ENCODE measurements around the gene DPP6.
"Not testable (repeated sequence)": the region's sequence is repeated elsewhere in the genome, so short reads cannot be mapped to it uniquely, and the experiment has no call there.

DPP6 gene

DNA sequence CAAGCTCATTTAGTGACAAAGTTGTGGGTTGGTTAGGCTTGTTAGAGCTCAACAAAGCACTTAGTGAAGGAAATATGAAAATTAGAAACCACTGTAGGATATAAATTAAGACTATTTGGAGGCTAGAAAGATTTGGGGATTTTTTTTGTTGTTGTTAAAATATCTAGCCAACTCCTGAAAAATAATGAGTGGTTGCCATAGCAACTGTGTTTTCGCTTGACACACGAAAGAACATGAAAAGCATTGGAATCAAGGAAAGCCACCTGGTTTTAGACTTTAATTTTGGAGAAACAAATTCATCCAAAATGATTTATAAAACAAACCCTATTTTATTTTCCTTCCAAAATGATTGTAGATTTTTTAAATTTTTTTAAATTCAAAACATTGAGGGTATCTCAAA is 26.3 kb downstream of the DPP6 start:
- DNase-seq = not testable (repeated sequence)

DNA sequence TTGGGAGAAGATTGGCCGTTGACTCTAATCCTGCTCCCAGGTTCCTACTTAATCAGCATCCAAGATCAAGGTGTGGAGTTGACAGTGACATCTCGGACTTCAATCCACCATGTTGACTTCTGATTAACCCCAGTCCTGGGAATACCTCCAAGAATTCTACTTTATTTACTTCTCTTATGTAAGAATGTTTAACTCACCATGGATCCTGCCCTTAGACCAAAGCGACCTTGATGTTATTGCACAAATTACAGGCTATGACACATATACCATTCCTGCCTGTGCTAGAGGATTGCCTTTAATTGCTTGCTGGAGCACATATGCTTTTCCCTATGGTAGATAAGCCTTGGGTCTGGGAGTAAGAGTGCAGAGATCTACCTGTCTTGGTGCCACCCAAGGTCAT is 28.1 kb downstream of the DPP6 start:
- not testable (repeated sequence) for DNase-seq

DNA sequence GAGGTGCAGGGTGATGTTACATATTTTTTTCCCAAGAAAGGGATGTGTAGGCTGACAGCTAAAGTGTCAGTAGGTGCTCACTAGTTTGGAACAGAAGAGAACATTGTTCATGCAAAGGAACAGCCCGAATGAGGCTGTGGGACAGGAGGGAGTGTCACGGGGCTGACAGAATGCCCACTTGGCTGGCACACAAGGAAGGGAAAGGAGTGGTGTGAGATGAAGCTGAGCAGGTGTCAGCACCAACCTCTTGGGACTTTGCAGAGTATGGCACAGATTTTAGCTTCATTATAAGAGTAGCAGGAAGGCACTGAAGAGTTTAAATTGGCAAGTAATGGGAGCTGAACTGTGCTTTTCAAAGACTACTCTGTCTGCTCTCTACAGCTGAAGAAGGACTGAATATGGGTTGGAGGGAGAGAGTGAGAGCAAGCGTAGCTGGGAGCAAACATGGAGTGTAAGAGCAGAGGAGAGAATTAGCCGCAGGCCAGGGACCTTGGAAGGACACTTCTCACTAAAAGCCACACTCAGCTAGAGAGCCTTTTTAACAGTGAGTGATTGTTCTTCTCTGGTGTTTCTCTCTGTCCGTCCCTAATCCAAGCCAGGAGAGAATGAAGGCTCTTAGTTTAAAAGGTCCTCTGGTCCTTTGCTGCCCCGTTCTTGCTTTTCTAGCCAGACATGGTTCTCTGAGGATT is 35.0 kb downstream of the DPP6 start:
- DNase-seq = not testable (repeated sequence)

DNA sequence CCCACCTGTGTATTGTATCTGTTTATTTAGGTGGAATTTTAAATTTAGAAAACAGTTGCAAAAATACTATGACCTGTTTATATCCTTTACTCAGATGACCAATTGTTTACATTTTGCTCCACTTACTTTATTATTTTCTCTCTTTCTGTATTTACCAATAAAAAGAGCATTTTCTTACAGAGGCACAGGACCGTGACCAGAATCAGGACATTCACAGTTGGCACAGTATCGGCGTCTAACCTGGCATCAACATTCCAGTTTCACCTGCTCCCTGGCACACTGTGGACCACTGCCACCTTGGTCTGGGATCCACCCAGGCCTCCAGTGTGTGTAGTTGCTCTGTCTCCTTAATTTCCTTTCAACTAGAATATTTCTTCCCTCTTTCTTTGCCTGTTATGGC is 39.9 kb downstream of the DPP6 start:
- not testable (repeated sequence) for DNase-seq

DNA sequence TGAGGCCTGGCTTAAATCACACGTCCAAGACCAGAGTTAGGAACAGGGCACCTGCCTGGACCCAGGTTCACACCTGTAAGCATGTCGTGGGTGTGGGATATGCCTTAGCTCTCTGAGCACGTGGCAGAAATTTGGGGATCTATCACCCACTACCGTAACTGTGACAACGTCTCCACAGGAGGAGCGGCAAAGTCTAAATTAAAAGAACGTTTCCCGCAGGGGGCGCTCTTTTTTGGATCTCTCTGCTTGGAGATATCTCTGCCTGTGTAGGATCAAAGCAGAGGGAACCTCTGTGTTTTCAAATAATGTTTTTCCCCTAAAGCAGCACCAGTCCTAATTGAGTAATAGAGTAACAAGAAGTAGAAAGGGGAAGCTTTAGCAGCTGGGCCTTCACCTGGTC is 43.0 kb downstream of the DPP6 start:
- DNase-seq = not testable (repeated sequence)

DNA sequence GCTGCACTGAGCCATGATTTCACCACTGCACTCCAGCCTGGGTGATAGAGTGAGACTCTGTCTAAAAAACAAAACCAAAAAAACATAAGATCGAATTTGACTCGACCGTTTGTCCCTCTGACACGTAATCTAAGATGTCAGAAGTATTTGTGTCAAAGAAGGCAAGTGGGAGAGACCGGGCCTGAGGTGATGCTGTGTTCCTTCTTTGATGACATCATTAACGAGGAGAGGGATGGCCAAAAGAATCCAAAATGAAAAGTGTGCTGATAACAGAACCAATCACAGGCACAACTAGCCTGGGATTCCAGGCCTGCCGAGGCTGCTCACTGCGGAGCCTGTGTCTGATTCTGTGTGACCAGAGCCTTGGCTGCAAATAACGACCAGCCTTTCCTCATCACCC is 52.9 kb downstream of the DPP6 start:
- DNase-seq = not testable (repeated sequence)

DNA sequence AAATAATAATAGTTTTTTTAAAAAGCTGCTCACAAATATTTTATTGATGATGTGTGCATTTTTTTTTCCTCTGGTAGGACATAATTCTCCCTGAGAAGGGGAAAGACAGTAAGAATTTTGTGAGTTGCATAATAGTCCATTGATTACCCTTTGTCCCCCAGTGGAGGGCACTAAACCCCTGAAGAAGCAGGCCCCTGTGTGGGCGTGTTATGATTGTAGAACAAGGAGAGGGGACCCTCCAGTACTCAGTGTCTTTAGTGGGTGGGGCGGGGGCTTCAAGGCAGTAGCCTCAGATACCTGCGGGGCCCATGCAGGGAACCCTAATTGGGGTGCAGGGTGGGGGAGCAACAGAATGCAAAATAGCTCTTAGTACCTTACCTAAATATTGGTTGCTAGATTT is 57.4 kb downstream of the DPP6 start:
- not testable (repeated sequence) for DNase-seq

DNA sequence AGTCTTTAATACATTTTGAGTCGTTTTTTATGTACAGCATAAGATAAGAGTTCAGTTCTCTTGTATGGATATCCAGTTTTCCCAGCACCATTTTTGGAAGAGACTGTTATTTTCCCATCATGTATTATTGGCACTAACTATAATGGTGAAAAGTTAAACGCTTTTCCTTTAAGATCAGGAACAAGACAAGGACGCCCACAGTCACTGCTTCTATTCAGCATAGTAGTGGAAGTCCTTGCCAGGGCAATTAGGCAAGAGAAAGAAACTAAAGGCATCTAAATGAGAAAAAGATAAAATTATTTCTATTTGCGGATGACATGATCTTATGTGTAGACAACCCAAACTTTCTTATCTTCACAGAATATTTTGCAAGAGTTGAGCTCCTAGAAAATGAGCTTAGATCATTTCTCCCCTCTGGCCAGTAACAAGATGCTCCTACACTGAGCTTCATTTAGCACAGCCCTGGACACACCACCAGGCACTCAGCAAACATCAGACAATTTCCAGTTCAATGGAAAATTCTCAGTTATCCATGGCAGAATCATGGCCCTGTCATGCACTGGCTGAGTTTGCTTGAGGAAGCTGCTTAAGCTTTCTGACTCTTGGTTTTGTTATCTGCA is 61.6 kb downstream of the DPP6 start:
- not testable (repeated sequence) for DNase-seq

DNA sequence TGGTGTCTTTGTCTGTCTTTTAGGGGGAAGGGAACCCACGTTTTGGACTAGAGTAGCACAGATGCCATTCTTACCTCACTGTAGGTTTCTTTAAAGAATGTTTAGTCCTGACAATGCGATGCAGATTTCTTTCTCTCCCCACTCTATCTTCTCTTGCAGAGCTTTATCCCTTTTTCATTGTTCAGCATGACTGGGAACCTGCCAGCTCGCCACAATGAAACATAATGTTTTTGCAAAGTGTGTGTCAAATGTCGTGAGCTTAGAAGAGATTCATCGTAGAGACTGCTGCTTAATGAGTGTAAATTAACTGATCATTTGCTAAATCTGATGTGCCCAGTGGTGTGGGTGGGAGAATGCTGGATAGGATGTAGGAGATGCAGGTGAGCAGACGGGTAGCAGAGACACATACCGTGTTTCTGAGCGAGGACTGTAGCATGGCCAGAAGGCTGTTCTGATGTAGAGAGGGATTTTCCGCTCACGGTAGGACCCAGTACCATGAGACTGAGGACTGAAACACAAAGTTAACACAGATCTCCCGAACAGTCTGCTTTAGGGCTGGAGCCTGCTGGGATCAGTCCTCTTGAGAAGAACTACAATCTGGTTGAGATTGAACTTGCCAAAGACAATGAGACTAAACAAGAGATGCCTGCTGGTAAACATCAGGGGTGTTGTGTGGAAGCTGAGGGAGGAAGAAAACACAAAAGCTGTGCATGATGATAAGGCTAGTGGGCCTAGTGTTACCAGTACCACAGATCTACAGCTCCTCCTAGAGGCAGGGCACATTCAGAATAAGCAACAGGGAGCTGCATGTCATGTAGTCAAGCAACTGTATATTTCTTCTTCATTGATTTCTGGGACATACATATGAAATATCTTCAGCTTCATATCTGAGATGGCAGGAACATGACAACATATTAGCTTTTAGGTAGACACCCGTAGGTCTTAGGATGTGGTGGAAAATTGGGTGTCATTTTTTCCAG is 65.5 kb downstream of the DPP6 start:
- DNase-seq = not testable (repeated sequence)

DNA sequence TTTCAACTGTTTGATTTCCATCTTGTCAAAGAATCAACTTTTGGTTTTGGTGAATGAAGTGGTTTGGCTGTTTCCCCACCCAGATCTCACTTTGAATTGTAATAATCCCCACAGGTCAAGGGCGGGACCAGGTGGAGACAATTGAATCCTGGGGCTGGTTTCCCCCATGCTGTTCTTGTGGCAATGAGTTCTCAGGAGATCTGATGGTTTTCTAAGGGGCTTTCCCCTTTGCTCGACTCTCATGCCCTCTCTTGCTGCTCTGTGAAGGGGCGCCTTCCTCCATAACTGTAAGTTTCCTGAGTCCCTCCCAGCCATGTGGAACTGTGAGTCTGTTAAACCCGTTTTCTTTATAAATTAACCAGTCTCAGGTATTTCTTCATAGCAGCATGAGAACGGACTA is 68.6 kb downstream of the DPP6 start:
- not testable (repeated sequence) for DNase-seq

DNA sequence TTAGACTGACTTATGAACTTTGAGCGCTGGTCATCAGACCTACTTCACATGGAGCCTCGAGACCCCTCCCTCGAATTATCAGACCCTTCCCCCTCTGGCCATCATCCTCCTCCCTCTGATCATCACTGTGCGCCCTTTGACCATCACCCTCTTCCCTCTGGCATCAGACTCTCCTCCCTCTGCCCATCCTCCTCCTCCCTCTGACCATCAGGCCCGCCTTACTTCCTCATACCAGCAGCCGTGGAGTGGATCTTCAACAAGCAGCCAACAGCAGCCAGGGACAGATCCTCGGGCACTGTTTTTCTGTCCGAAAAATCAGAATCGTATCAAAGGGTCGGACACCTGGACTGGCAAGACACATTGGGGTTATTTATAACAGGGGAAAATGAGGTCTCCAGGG is 70.5 kb downstream of the DPP6 start:
- DNase-seq = not testable (repeated sequence)

DNA sequence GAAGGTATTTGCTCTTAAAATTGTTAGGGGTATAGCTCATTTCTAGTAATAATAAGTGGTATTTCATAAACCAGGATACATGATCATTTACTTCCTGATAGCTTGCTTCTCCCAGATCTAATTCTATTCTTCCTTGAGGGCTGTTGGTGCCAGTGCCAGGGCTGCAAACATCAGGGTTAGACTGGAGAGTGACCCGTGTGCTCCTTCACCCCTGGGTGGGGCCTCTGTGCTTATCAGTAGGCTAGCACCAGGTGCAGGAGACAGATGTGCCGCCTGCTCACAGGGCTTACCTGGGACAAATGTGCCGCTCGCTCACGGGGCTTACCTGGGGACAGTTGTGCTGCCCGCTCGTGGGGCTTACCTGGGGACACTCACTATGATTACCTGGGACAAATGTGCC is 71.2 kb downstream of the DPP6 start:
- DNase-seq = not testable (repeated sequence)

DNA sequence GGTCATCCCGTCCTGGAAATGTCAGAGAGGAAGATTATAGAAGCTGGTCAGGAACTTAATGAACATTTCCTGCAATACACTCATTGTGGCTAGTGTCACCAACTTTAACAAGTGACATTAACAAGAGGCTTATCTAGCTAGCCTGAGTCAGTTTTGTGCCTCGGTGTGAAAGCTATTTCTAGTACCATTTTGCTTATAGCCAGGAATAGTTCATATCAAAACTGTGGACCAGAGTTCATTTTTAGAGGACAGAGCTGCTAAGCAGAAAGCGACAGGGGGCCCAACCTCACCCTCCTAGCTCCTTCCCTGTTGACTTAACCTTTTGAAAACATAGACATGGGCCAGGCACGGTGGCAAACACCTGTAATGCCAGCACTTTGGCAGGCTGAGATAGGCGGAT is 76.9 kb downstream of the DPP6 start:
- DNase-seq = not testable (repeated sequence)

DNA sequence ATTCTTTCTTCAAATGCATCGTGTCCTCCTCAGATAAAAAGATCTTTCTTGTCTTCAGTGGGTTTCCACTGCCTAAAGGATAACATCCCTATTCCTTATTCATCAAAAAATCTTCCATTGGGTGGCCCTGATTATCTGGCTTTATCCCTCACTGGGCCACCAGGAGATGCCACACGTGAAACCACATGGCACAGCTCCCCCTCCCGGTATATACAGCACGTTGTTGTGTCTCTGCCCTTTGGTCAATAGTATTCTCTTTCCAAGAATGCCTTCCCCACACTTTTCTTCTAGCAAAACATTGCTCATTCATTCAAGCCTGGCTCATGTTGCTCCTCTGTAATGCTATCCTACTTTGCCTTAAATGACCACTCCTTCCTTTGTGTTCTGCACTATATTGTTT is 80.4 kb downstream of the DPP6 start:
- not testable (repeated sequence) for DNase-seq

DNA sequence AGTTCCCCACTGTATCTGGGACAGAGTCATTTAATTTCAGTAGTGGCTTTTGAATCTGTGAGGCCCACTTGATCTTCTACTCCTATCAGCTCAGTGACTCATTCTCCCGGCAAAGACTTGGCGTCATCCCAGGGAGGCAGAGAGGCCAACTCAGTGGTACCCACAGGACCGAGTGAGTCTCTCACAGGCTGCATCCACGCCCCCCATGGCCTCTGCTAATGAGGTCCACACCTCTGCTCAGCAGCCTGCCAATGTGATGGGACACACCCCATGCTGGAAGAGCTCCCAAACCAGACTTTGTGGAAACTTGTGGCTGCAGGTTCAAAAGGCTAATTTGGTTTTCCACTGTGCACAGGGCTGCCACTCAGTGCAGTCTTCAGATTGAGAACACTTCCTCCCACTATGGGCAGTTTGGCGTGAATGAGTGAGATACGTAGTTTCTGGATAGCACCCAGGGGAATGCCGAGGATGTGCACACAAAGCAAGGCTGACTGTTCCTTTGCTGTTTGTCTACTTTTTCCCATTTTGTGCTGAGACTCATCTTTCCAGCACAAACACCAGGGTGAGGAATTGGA is 81.6 kb downstream of the DPP6 start:
- not testable (repeated sequence) for DNase-seq

DNA sequence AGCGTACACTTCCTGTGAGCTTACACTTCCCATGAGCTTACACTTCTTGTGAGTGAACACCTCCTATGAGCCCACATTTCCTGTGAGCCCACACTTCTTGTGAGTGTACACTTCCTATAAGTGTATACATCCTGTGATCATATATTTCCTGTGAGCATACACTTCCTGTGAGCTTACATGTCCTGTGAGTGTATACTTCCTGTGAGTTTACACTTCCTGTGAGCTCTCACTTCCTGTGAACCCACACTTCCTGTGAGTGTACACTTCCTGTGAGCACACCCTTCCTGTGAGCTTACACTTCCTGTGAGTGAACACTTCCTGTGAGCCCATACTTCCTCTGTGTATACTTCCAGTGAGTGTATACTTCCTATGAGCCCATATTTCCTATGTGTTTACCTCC is 82.5 kb downstream of the DPP6 start:
- not testable (repeated sequence) for DNase-seq

DNA sequence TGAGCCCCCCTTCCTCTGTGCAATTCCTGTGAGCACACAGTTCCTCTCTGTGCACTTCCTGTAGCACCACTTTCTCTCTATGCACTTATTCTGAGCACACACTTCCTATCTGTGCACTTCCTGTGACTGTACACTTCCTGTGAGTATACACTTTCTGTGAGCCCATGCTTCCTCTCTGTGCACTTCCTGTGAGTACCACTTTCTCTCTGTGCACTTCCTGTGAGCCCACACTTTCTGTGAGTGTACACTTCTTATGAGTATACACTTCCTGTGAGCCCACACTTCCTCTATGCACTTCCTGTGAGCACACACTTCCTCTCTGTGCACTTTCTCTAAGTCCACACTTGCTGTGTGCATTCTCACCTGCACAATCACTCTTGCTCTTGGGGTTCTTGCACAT is 83.4 kb downstream of the DPP6 start:
- DNase-seq = not testable (repeated sequence)

DNA sequence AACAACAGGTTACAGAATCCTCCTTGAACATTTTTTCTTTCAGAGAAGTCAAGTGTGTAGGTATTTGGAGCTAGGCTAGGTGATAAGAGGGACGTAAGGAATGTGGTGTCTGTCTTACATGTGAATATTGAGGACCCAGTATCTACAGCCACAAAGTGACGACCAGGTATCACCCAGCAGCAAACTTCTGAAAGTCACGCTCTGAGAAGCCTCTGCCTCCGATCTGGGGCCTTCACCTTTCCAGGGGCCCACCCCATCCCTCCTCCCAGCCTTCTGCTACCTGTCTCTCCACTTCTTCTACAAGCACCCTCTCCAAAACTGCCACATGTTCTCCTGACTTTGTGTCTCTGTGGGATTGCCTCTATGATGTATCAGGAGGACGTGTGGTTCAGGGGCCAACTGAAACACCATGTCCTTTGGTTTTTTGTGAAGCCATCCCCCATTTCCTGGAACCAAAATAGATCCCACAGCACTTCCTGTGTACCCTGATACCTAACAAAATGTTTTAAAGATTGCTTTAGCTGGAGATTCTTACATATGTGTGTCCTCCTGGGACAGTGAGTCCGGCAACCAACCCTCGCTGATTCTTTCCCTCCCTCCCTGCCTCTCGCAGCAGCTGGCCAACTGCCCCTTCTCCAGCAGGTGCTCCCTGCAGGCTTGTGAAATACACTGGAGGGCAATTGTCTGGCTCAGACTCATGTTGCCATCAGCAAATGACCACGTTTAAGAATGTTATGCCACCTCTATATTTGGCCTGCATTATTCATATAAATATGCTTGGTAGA is 93.9 kb downstream of the DPP6 start:
- not testable (repeated sequence) for DNase-seq

DNA sequence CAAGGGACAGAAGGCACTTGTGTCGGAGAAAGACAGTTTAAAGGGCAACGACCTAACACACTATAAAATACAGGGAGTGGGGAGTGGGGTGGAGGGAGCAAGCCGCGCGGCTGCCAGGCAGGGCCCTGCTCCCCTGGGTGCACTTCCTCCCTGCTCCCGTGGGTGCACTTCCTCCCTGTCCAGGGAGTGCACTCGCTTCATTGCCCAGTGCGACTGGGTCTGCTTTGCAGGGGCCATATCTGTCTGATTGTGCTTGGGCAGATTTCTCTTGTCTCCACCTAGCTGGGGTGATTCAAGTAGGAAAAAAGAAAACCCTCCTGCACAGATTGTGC is 94.5 kb downstream of the DPP6 start:
- not testable (repeated sequence) for DNase-seq

DNA sequence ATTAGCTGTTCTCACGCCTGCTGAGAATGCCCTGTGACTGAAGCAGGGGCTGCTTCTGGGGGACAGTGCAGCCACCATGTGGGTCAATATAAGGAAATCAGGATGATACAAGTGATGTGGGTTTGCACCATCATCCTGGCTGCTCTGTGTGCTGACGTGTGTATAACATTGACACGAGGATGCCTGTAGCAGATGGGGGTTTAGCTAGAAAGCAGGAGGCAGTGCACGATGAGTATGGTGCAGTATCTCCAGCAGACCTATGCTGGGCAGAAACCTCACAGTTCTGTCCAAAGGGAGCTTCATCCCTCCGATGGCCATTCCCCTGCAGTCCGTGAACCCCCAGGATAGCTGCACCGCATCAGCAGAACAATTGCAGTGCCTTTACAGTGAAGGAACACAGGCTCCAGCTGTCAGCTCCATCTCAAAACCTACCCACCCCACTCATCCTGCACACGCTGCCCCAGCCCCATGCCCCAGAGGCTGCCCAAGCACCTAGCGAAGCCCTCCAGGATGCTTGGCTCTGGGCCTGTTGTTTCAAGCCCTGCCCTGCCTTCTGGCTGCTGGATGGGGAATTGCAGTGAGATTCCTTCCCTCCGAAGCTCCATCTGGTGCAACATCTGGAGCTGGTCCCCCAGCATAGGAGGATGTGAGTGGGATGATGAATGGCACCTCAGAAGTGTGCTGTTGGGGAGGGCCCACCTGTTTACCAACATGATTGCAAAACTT is 96.8 kb downstream of the DPP6 start:
- DNase-seq = not testable (repeated sequence)

DNA sequence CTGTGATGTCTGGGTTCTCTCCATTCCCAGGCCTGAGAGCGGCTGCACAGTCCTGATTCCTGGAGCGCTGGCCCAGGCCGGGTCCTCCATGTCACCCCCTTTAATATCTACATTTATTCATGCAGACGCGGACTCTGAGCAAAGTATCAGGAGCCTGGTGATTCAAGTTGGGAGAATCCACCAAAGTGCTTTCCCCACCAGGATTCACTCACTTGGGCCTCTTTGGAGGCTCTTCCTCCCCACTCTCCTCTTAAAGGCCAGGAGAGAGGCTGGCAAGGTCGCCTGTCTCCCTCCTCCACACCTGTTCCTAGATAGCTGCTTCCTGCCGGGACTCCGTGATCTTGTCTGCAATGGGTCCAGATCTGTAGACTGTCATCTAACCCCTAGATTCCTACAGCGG is 98.5 kb downstream of the DPP6 start:
- DNase-seq = not testable (repeated sequence)

DNA sequence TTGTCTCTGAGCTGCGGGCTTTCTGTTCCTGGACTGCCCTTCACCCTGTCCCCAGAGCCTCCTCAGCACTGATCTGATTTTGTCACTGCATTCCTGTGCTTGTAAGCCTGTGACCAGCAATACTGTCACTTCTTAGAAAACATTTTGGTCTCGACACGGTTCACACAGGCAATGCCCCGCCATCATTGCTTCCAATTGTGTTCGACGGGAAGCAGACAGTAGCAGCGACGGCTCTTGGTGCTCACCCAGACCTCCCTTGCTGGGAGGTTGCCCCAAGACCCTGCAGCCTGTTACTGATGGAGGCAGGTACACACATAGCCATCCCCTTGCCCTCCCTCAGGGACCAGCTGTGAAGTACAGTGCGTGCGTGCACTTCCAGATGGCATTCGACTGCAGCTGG is 99.1 kb downstream of the DPP6 start:
- DNase-seq = not testable (repeated sequence)

All from NCI-H1930 (cell line).